Muscle of back (tissue), 11 donors: ENCODE measurements around the gene FYN. TPM values are rescaled to one million over a fixed set of nuclear protein-coding genes. Genes with fewer than 3 reads are reported as not detected.
A peak's percentile ranks its signal among the peaks of the same experiment; 100 is the strongest.

Source experiments
- DNase-seq, 3 donors: peaks; one replicate each; pipeline versions ENCODE4 v3.0.0 to v3.0.0-alpha.2; 2013
- polyA plus RNA-seq, 10 donors: library from polyadenylated mRNA; unstranded; fragments of 120-200 nt; gene quantifications; one replicate each; pipeline ENCODE4 v1.2.1, GENCODE V29; 2013; ENCODE audit not compliant: insufficient read length in 10 of 10

Gene FYN
- polyA plus RNA-seq, 10 donors, result 119 to 184 (median 154) TPM

DNA sequence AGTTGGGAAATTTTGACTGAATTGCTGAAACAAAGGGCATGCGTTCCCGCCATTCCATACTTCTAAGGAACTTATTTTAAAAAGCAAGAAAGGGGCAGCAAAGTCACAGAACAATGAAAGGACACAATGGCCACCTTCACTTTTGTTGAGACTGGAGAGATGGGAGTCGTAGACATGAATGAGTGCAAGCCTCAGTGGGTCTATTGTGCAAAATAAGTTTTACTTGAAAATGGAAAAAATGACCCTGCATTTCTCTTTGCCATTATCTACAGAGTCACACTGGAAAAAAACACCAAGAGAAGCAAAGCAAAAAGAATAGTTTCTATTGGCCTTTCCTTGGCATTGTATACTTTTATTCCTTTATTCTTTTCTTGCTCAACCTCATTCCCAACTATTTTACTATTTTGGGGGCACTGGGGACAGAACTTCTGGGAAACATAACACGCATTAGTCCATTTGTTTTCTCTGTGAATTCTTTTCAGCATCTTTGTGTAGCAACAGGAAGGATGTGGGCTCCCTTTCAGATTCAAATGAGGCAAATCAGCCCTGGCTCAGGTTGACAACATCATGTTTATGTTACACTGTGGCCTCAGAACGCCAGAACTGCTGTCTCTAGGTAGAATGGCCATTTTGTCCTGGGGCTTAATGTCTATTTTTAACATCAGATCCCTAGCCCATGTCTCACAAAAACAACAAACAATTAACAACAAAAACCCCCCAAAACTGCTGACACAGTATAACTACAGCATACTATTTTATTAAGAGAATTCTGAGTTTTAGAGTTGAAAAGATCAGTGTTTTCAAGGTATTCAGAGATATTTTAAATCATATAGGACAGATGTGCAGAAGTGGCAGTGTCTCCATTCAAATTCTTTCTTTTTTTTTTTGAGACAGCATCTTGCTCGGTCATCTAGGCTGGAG is 122.2 kb downstream of the FYN start:
- DNase-seq, result peak in 2 of 3 donors; percentile 66 to 73

DNA sequence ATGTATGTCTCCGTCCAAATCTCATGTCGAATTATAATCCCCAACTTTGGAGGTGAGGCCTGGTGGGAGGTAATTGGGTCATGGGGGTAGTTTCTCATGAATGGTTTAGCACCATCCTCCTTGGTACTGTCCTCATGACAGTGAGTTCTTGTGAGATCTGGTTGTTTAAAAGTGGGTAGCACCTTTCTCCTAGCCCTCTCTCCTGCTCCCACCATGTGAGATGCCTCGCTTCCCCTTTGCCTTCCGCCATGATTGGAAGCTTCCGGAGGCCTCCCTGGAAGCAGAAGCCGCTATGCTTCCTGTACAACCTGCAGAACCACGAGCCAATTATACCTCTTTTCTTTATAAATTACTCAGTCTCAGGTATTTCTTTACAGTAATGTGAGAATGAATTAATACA is 123.1 kb downstream of the FYN start:
- no peak for DNase-seq

- peak in 1 of 3 donors; percentile 64 for DNase-seq
Observed at GRCh38 chr6:111748231-111748647, 125.0 kb downstream of the FYN start.

DNA sequence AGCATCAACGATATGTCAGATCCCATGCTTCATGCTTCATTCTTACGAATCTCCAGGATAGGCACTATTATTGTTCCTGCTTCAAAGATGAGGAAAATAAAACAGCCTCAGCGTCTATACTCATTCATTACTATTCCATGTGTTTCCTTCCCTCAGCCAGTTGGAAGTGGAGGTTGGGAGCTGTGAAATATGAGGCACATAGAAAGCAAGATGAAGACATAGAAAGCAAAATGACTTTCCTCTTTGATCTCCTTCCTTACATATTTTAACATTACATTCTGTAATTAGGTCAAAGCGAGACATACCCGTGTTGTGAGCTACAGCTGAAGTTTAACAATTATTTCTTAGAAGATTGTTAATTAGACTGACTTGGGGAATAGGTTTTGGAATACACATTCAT is 125.4 kb downstream of the FYN start:
- DNase-seq, result peak in 1 of 3 donors; percentile 69

GRCh38 chr6:111747396-111747795 is 125.9 kb downstream of the FYN start:
- peak in 1 of 3 donors; percentile 65 for DNase-seq

DNA sequence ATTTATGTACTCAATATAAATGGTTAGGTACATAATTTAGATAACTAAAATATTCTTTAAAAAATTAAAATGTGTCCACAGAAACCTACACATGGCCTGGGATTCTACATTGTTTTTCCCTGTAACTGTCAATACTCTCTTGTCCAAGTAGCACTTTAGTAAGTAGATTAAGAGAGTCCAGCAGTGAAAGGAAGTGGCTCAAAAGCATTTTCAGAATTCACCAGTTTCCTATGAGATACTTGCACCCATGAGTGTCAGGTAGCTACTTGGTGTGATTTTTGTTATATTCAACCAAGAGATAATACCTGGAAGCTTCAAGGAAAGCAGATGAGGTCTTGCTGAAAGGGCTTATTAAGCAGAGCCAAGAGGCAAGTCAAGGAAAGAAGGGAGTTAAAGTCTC is 126.3 kb downstream of the FYN start:
- no peak for DNase-seq

GRCh38 chr6:111745636-111746035 is 127.6 kb downstream of the FYN start:
- no peak for DNase-seq

- DNase-seq, result no peak
Observed at GRCh38 chr6:111745186-111745585, 128.1 kb downstream of the FYN start.

- DNase-seq, result peak; percentile 87 to 97 (median 93)
Observed at GRCh38 chr6:111743862-111744692, 129.2 kb downstream of the FYN start.

DNA sequence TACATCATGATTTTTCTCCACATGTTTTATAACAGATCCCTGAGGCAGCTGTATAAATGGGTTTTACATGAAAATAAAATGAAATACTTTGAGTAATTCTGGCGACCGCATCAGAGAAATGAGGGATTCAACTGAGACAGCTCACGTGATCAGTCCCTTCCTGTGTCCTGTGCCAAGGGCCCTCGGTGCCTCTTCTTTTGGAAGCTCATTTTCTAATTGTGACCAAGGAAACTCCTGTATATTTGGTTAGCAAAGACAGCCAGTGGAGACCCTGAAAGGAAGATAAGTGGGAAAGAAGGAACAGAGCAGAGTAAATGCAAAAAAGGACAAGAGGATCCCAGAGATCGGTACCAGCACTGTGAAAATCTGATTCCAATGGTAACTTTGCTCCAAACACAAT is 129.9 kb downstream of the FYN start:
- no peak for DNase-seq

- DNase-seq, result no peak
Observed at GRCh38 chr6:111741177-111741952, 131.9 kb downstream of the FYN start.

- no peak for DNase-seq
Observed at GRCh38 chr6:111740506-111740905, 132.7 kb downstream of the FYN start.

GRCh38 chr6:111739257-111739696 is 134.0 kb downstream of the FYN start:
- DNase-seq, result no peak

DNA sequence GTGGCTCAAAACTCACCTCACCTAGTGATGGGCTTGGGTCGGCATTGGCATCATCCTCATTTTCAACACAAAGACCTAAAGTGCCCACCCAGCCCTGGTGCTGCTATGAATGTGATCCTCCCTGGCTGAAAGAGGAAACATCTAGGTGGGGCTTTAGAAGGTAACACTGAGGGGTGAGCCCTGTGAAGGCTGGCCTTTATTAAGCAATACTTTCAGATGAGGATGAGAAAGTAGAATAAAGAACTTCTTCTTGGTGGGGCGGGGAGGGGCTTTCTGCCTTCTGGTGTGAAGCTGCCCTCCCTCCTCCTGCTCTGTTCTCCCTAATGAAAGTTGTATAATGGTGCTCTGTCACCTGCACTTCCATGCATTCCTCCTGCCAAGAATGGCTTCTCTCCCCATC is 134.6 kb downstream of the FYN start:
- no peak for DNase-seq

DNA sequence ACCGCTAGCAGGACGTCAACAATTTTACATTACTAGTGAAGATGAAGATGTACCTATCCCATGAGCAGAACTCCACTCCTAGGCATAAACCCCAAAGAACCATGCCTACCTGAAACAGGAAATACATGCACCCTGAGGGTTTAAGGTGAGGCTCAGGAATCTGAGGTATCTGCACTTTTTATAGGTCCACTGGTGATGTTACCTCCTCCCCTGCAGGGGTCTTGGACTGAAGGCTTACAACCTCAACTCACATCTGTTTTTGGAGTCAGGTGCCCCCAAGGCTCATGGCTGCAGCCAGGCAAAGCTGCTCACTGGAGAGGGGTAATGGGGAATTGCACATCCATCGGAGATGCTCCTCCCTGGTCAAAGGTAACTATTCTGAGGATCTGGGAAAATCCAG is 135.1 kb downstream of the FYN start:
- no peak for DNase-seq

DNA sequence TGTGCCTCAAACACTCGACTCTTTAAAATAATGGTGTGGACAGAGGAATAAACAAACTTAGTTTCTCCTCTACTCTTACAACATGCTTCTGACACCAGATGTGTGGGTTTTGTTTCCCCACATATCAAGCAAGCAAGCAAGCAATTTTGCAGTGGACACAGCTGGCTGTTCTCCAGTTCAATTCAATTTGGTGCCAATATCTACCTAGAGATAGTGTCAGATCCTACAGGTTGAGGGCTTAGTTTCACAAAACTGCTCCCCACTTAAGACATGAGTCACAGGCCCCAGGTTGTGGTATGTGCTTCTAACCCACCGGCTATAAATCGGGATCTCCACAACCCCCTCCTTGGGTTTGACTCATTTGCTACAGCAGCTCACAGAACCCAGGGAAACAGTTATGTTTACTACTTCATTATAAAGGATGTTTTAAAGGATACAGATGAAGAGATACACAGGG is 136.2 kb downstream of the FYN start:
- DNase-seq, result no peak

GRCh38 chr6:111736005-111736608 is 137.1 kb downstream of the FYN start:
- no peak for DNase-seq

- no peak for DNase-seq
Observed at GRCh38 chr6:111734068-111735061, 138.9 kb downstream of the FYN start.

DNA sequence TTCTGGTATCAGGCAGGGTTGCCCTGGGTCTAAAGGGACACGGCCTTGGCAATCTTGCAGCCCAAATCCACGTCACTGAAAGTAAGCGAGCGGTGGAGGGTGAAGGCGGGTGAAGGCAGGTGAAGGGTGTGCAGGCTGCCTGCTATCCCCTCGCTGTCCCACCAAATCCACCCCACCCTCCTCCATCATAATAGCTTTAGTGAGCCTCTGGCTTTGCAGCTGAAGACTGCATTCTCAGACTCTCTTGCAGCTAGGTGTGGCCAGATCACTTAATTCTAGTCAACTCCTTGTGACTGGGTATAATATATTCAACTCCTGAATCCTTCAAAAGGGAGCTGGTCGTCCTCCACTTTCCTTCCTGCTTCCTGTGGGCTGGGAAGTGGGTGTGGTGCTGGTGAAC is 140.9 kb downstream of the FYN start:
- DNase-seq, result no peak
